K562 (cell line): ENCODE data around the gene INPP4B. TPM values are rescaled to one million over a fixed set of nuclear protein-coding genes. Genes with fewer than 3 reads are reported as not detected.

Experiments used
- ATAC-seq: fragments of 200-7000 bp; cut with Tn5 transposase; 3 replicates; pipeline ENCODE4 v1.9.1; 2020; ENCODE audit warnings: moderate library complexity
- BruUV-seq: library from RNA; stranded (reverse); fragments of 400-500 nt; replicated peaks from 2 replicates; lab custom pipeline; 2021; lab: Mats Ljungman, UMichigan
- CTCF ChIA-PET: fragments of 300-600 bp; formaldehyde crosslinking; extraction: SDS; loops from one replicate; lab custom pipeline; 2021; ENCODE audit warnings: low intra/inter-chr PET ratio; lab: Yijun Ruan, JAX
- POLR2A ChIA-PET: fragments of 300-600, 350-650 bp; sonication (Branson Sonifier 250); formaldehyde crosslinking; extraction: SDS; loops from one replicate; lab custom pipeline; 2021; ENCODE audit warnings: antibody characterized with exemption, inconsistent platforms; lab: Yijun Ruan, JAX
- DNase-seq, 4 experiments: peaks; one replicate each; pipeline versions ENCODE4 v3.0.0 to v3.0.0-alpha.2; 2011 to 2018; ENCODE audit warnings: low spot score in 3 of 4, mixed read lengths in 3 of 4; ENCODE audit errors: extremely low read depth in 1 of 4
- FAIRE-seq: peaks from 2 replicates; lab custom pipeline; 2011; peaks lifted over from hg19 to GRCh38; lab: Jason Lieb, UNC
- H2AFZ ChIP-seq: 2 replicates; pipeline ENCODE4 v1.6.0; 2011; ENCODE audit warnings: low read depth, low read length, control low read depth, inconsistent platforms
- H3K27ac ChIP-seq: fragments of 200-600 bp; 3 replicates; pipeline ENCODE4 v1.8.0; 2011; ENCODE audit warnings: low read depth, mild to moderate bottlenecking, control low read depth, inconsistent platforms, low read length, moderate library complexity, mixed read lengths; ENCODE audit errors: extremely low read depth
- H3K27me3 ChIP-seq, 2 experiments: fragments of 300-600 bp in 1 of 2; 2 replicates in 1 of 2; 3 replicates in 1 of 2; pipeline versions ENCODE4 v1.6.0 to v1.8.0; 2011; ENCODE audit warnings: inconsistent platforms in 2 of 2, low read length in 2 of 2, mild to moderate bottlenecking in 1 of 2, mixed read lengths in 1 of 2, moderate library complexity in 1 of 2; ENCODE audit not compliant: control insufficient read depth in 2 of 2, insufficient read depth in 2 of 2
- H3K36me3 ChIP-seq: fragments of 300-600 bp; 3 replicates; pipeline ENCODE4 v1.8.0; 2011; ENCODE audit warnings: mild to moderate bottlenecking, low read length, inconsistent platforms; ENCODE audit not compliant: control insufficient read depth, insufficient read depth
- H3K4me1 ChIP-seq, 2 experiments: fragments of 200-600 bp in 1 of 2; replicated peaks in 1 of 2; 2 replicates in 1 of 2; 3 replicates in 1 of 2; pipeline versions ENCODE4 v1.5.1 to v1.8.0; 2011; ENCODE audit warnings: inconsistent platforms in 2 of 2, low read length in 2 of 2, mild to moderate bottlenecking in 1 of 2, mixed read lengths in 1 of 2, moderate library complexity in 1 of 2; ENCODE audit not compliant: control insufficient read depth in 2 of 2, insufficient read depth in 2 of 2
- H3K4me2 ChIP-seq: 2 replicates; pipeline ENCODE4 v1.6.1; 2011; ENCODE audit warnings: low read length, control low read depth, inconsistent platforms, mixed read lengths; ENCODE audit not compliant: insufficient read depth
- H3K4me3 ChIP-seq: fragments of 200-600 bp; sonication (generic), shearing (Covaris generic); 2 replicates; pipeline ENCODE4 v1.5.1; 2016; ENCODE audit warnings: control low read depth, inconsistent platforms
- H3K79me2 ChIP-seq: fragments of 200-600 bp; 3 replicates; pipeline ENCODE4 v1.8.0; 2011; ENCODE audit warnings: low read length, inconsistent platforms; ENCODE audit not compliant: control insufficient read depth, insufficient read depth
- H3K9ac ChIP-seq, 2 experiments: 2 replicates each; pipeline versions ENCODE4 v1.6.0 to v1.6.1; 2011; ENCODE audit warnings: low read depth in 2 of 2, low read length in 2 of 2, control low read depth in 1 of 2, inconsistent platforms in 1 of 2, mild to moderate bottlenecking in 1 of 2, mixed read lengths in 1 of 2; ENCODE audit not compliant: insufficient read depth in 1 of 2
- H3K9me1 ChIP-seq: one replicate; pipeline ENCODE4 v1.6.0; 2011; ENCODE audit warnings: inconsistent platforms, mild to moderate bottlenecking, low read length, moderate library complexity; ENCODE audit not compliant: control insufficient read depth, insufficient read depth
- H3K9me3 ChIP-seq: replicated peaks from 2 replicates; pipeline ENCODE4 v1.5.1; 2011; ENCODE audit warnings: low read depth, low read length, inconsistent platforms; ENCODE audit not compliant: control insufficient read depth, insufficient read depth
- H4K20me1 ChIP-seq: replicated peaks from 2 replicates; pipeline ENCODE4 v1.6.1; 2011; ENCODE audit warnings: low read length, inconsistent platforms, mixed read lengths; ENCODE audit not compliant: control insufficient read depth, insufficient read depth
- BACH1 ChIP-seq: fragments of 200-800 bp; sonication (Bioruptor generic); IDR thresholded peaks from 2 replicates; pipeline ENCODE4 v1.6.1; 2016; ENCODE audit warnings: missing genetic modification characterization, missing compliant biosample characterization
- NFIX ChIP-seq: fragments of 250-450 bp; sonication (Bioruptor Pico); IDR thresholded peaks from 2 replicates; pipeline ENCODE4 v1.4.0; 2020; ENCODE audit warnings: low read depth, mild to moderate bottlenecking, moderate library complexity
- RFX1 ChIP-seq: fragments of 450-650 bp; IDR thresholded peaks from 2 replicates; pipeline ENCODE4 v1.6.1; 2016; ENCODE audit warnings: mild to moderate bottlenecking, moderate library complexity
- SRSF3 ChIP-seq: fragments of 200-400 bp; formaldehyde crosslinking; IDR thresholded peaks from 2 replicates; pipeline ENCODE4 v1.6.1; 2016; ENCODE audit warnings: mild to moderate bottlenecking, low read length, moderate library complexity; ENCODE audit not compliant: insufficient read depth
- TFAM ChIP-seq: fragments of 250-450 bp; sonication (Bioruptor Pico); conservative IDR thresholded peaks from 2 replicates; pipeline ENCODE4 v1.5.0; 2021; ENCODE audit warnings: mild to moderate bottlenecking, moderate library complexity
- WHSC1 ChIP-seq: IDR thresholded peaks from one replicate; pipeline ENCODE4 v1.6.1; 2012; ENCODE audit warnings: low read length, control low read depth, inconsistent platforms
- ZNF239 ChIP-seq: fragments of 250-450 bp; sonication (Bioruptor Pico); IDR thresholded peaks from 2 replicates; pipeline ENCODE4 v1.4.0; 2020; ENCODE audit warnings: mild to moderate bottlenecking
- WGBS: fragments of 100-300 bp; shearing (Covaris generic); methylation state at CpG from one replicate; pipeline ENCODE4 v1.1.6; 2016; ENCODE audit warnings: low coverage, mixed read lengths; ENCODE audit not compliant: insufficient coverage; ENCODE audit errors: missing lambda C conversion rate; 5-methylcytosine and 5-hydroxymethylcytosine counted together
- in situ Hi-C: fragments of 300-500 bp; cut with MboI; formaldehyde crosslinking; loops from 4 replicates; pipeline ENCODE4 v1.15.0; 2018; ENCODE audit warnings: inconsistent platforms, mixed read lengths
- intact Hi-C: fragments of 100-400 bp; cut with micrococcal nuclease; formaldehyde crosslinking; loops from 2 replicates; pipeline ENCODE4 v1.14.2; 2022
- polyA plus RNA-seq, 8 experiments: library from polyadenylated mRNA; depleted of rRNA in 4 of 8; stranded (reverse) in 5 of 8; unstranded in 3 of 8; fragments of >200 nt; fragmentation: Nextera tagmentation in 2 of 8; fragmentation: Illumina TruSeq in 1 of 8; extraction: Ambion mirVana in 2 of 8; extraction: Trizol in 1 of 8; gene quantifications; 2 replicates each; pipeline versions ENCODE4 v1.2.1 to v1.2.3, GENCODE V29; 2011 to 2014; ENCODE audit warnings: inconsistent platforms in 1 of 8, missing spikeins in 1 of 8
- total RNA-seq, 7 experiments: library from RNA; depleted of rRNA in 6 of 7; stranded (reverse); fragments of >200 nt in 6 of 7; fragmentation: Illumina TruSeq in 2 of 7; extraction: Trizol in 2 of 7; gene quantifications; 2 replicates each; pipeline versions ENCODE4 v1.2.1 to v1.2.3, GENCODE V29; 2011 to 2021; ENCODE audit warnings: low replicate concordance in 1 of 7
- TF ChIP-seq, protein P1 (sequence below), 2 experiments: fragments of 450-650 bp; IDR thresholded peaks; 2 replicates each; pipeline ENCODE4 v1.6.1; 2016

Gene INPP4B
- total and polyA plus RNA-seq, 9 of the 15 experiments (the other 6 are each of a cell fraction or from before 2014, with no cell fraction given): 0.04 to 0.11 TPM; not detected in 7

DNA sequence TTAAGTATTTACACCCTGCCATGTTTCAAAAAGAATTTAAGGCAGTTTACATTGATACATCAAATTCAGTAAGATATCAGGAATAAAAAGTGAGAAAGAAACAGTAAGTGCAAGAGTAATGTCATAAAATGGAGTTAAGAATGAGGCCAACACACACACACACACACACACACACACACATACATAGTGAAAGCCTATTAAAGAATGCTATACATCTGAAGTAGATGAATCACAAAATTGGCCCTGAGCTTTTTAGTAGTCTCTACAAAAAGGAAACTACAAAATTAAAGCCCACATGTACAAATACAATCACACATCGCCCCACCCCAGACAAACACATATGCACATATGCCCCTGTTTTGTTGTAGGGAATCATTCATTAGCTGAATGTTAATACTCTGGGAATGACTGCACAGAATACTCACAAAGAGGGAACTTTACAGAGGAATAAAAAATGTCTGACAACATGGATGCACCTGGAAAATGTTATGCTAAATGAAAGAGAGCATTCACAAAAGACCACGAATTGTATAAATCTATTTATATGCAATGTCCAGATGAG, 780.9 kb downstream of the INPP4B start:
- FAIRE-seq: no peak
- POLR2A ChIA-PET: no interaction called here
- Histone ChIP-seq H3K4me2 (no peak overlapping the region), H3K36me3 (no peaks in the 10 kb centered on the region), H2AFZ (no peak overlapping the region), H3K4me1 (no peaks in the 10 kb centered on the region), H3K27me3 (no peaks in the 10 kb centered on the region), H3K27ac (no peak overlapping the region), H4K20me1 (no peaks in the 10 kb centered on the region), H3K9me1 (no peaks in the 10 kb centered on the region), H3K4me3 (no peak overlapping the region), H3K79me2 (no peaks in the 10 kb centered on the region), H3K9me3 (no peaks in the 10 kb centered on the region), H3K9ac (no peak overlapping the region)
- TF ChIP-seq ZNF239 (CRISPR knock-in tag): no peak
- intact Hi-C loops: no loop called here
- BruUV-seq: no TSS peak
- in situ Hi-C loops: no loop called here
- ATAC-seq: no peak
- CTCF ChIA-PET: no interaction called here
- 0% methylated on average over 2 of the region's 2 CpGs for WGBS
- no peak for DNase-seq

DNA sequence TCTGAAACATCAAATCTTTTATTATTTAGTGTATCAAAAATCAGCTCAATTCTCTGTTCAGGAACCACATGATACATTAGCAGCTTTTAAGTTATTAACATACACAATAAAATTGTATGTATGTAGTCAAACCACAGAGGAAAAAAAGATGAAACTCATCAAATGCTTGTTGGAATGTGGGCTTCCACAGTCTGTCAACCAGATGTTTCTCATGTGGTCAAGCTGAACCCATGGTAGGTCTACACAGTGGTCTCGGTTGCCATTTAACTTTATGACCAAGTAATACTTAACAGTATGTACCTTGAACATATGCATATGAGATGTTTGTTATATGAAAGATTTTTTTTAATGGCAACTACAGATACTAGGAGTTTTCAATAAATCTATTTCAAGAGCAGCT, 781.9 kb downstream of the INPP4B start:
- Histone ChIP-seq H2AFZ (no peak overlapping the region), H3K36me3 (no peaks in the 10 kb centered on the region), H3K79me2 (no peaks in the 10 kb centered on the region), H3K9me1 (no peaks in the 10 kb centered on the region), H4K20me1 (no peaks in the 10 kb centered on the region), H3K27me3 (no peaks in the 10 kb centered on the region), H3K4me1 (no peaks in the 10 kb centered on the region), H3K9ac (no peak overlapping the region), H3K4me2 (no peak overlapping the region), H3K9me3 (no peaks in the 10 kb centered on the region), H3K27ac (no peak overlapping the region), H3K4me3 (no peak overlapping the region)
- intact Hi-C loops: no loop called here
- TF ChIP-seq WHSC1 (no peak), RFX1 (no peak), NFIX (no peak), BACH1 (no peak), SRSF3 (no peak), TFAM (CRISPR knock-in tag) (no peak)
- TF ChIP-seq, protein P1, sequence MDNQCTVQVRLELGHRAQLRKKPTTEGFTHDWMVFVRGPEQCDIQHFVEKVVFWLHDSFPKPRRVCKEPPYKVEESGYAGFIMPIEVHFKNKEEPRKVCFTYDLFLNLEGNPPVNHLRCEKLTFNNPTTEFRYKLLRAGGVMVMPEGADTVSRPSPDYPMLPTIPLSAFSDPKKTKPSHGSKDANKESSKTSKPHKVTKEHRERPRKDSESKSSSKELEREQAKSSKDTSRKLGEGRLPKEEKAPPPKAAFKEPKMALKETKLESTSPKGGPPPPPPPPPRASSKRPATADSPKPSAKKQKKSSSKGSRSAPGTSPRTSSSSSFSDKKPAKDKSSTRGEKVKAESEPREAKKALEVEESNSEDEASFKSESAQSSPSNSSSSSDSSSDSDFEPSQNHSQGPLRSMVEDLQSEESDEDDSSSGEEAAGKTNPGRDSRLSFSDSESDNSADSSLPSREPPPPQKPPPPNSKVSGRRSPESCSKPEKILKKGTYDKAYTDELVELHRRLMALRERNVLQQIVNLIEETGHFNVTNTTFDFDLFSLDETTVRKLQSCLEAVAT (IDR thresholded peaks at IDR 0.05): no peak
- POLR2A ChIA-PET: no interaction called here
- DNase-seq (no peak), FAIRE-seq (no peak), ATAC-seq (no peak)
- 0% methylated on average over 1 of the region's 1 CpG for WGBS
- in situ Hi-C loops: no loop called here
- CTCF ChIA-PET: no interaction called here
- BruUV-seq: no TSS peak
